Measurements from ENCODE around the gene ZFAND3.
"Not testable (repeated sequence)": the region's sequence is repeated elsewhere in the genome, so short reads cannot be mapped to it uniquely, and the experiment has no call there.

ZFAND3 gene

DNA sequence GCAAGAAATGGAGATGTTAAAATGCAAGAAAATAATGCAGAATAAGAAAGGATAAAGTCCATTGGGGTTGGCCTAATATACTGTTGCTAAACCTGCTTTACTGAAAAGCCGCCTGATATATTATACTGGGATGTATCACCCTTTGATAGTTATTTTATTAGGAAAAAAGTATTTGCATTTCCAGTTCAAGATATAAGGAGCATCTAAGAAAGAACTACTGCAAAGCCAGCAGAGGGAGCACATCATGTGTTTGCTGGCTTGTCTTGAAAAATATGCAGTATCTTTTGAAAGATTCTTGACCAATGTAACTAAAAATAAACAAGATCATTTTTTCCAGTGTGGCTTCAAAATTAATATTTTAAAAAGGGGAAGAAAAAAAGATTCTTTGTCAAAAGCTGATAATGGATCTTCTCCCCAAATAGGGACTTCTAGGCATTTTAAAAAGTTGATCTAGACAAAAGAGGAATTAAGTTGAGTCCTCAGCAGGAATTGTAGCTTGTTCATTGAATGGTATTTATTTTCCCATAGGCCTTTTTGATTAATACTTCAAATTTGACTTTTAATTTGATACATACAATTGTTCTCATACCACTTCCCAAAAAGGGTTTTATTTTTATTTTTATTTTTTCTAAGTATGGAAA is 214.9 kb downstream of the ZFAND3 start:
- DNase-seq (ENCODE audit: low read depth in 2 of 3, low spot score in 1 of 3), result no peak

DNA sequence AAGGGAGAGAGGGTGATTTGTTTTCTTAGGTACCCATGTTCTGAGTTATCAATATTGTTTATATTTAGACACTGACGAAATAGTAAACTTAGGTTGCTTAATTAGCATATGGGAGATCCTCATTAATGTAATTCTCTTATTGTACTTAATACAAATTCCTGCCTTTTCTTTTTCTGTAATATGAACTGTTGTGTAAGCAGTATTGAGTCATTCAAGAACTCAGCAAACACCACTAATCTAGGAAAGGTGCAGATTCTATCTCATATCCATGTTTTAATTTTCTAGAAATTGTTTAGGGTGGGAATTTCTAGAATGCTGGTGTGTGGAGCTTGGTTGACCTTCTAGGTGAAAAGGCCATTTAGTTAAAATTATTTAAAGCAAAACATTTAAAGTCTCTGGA is 216.0 kb downstream of the ZFAND3 start:
- no peak for DNase-seq (ENCODE audit: low read depth in 2 of 3, low spot score in 1 of 3)

DNA sequence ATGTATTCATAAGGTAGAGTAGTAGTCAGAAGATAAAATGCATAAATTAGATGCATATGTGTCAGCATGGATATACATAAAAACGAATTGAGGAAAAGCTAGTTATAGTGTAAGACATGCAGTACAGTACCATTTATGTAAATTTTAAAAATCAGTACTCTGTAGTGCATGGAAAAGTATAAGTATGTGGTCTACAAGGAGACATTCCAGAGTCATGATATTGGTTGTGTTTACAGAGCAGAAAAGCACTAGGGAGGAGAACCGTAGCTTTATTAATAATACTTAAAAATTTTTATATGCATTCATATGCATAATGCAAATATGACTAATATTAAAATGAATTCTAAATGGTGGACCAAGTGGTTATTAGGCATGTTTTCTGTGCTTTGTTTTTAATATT is 220.0 kb downstream of the ZFAND3 start:
- DNase-seq (ENCODE audit: low read depth in 2 of 3, low spot score in 1 of 3), result no peak

DNA sequence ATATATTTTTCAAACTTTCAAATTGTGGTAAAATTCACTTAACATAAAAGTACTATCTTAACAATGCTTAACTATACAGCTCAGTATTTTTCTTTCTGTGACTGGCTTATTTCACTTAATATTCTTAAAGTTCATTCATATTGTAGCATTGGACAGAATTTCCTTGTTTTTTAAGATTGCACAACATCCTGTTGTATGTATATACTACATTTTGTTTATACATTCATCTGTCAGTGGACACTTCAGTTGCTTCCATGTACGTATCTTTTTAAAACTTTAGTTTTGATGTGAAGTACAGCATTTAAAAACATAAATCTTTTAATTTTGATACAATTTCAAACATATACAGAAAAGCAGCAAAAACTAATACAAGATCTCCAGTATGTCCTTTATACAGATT is 220.7 kb downstream of the ZFAND3 start:
- no peak for DNase-seq (ENCODE audit: low read depth in 2 of 3, low spot score in 1 of 3)

DNA sequence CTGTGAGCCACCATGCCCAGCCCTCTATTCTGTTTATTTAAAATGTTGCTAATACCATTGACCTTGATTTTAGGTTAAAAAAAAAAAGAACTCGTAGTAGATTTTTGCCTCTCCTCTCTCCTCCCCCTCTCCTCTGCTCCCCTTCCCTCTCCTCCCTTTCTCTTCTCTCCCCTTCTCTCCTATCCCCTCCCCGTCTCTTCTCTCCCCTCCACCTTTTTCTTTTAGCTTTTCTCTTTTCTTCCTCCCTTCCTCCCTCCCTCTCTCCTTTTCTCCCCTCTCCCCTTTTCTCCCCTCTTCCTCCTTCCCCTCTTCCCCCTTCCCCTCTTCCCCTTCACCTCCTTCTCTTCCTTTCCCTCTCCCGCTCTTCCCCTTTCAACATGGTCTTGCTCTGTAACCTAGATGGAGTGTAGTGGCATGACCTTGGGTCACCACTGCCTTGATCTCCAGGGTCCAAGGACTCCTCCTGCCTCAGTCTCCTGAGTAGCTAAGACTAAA is 223.8 kb downstream of the ZFAND3 start:
- no peak for DNase-seq (ENCODE audit: low read depth in 2 of 3, low spot score in 1 of 3)

DNA sequence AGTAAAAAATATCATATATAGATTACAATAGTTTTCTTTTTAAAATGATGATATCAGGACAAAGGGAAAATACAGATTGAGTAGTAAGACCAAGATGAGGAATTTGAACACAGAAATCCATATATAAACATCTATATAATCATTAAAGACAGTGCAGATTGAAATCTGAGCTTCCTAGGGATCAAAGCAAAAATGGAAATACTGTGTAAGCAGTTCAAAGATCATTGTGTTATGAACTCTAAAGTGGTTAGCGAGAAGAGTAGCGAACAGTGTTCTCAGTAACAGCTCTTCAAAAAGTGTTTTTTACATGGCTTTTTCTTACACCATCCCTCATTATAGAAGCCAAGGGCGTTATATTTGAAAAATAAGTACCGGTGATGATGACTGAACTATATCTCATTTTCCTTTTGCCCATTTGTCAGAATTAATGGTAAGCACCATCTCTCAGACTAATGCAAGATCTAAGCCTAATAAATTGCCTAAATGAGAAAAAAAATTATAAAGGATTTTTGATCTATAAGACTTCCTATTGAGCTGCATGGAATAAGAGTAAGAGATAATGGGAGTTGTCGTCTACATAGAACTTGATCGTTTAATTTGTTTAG is 226.3 kb downstream of the ZFAND3 start:
- no peak for DNase-seq (ENCODE audit: low read depth in 2 of 3, low spot score in 1 of 3)

DNA sequence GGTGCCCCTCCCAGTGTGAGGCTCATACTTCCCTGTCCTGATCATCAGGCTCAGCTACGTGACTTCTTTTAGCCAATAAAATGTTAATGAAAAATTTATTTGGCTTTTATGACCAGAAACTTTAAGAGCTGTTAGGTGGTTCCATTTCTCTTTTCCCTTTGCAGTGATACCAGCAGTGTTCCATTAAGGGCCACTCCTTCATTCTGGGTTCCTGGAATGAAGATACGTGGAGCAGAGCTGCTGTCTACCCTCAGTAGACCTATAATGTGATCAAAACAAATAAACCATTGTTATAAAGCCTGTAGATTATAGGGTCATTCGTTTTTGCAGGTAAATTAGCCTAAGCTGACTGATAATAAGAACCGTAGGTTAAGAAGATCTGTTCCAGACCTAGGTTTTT is 228.0 kb downstream of the ZFAND3 start:
- DNase-seq (ENCODE audit: low read depth in 2 of 3, low spot score in 1 of 3), result no peak

DNA sequence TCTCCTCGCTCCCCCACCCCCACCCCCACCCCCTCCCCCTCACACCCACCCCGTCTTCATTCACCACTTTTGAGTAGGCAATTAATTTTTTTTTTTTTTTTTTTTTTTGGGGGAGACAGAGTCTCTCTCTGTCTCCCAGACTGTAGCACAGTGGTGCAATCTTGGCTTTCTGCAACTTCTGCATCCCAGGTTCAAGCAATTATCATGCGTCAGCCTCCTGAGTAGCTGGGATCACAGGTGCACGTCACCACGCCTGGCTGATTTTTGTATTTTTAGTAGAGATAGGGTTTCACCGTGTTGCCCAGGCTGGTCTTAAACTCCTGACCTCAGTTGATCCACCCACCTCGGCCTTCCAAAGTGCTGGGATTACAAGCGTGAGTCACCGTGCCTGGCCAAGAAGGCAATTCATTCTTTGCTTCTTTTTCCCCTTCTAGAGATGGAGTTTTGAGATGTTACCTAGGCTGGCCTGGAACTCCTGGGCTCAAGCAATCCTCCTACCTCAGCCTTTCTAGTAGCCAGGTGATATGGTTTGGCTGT is 230.4 kb downstream of the ZFAND3 start:
- not testable (repeated sequence) for DNase-seq (ENCODE audit: low read depth in 2 of 3, low spot score in 1 of 3)

DNA sequence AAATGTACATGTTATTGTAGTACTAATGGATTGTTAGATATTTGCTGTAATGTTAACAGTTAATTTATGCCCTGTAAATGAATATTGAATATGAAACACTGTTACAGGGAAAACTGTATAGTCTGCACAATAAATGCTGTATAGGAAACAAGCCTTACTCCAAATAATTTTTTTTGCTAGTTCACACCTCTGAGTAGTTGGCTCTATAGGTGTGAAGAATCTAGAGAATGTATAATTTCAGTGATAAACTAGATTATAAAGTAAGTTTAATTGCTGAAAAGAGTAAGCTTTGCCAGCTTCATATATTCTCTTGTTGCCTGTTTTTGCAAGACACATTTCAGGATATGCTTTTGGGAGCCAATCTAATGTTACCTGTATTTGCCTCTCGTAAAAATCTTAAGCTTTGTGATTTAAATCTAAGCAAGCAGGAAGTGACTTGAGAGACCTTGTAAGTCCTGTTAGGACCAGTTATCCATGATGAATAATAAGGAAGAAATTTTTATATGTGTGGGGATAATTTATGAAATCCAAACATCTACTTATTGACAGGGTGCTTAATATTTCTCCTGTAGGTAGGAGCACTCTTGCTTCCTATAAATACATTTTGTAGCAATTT is 232.4 kb downstream of the ZFAND3 start:
- DNase-seq (ENCODE audit: low read depth in 2 of 3, low spot score in 1 of 3), result no peak

DNA sequence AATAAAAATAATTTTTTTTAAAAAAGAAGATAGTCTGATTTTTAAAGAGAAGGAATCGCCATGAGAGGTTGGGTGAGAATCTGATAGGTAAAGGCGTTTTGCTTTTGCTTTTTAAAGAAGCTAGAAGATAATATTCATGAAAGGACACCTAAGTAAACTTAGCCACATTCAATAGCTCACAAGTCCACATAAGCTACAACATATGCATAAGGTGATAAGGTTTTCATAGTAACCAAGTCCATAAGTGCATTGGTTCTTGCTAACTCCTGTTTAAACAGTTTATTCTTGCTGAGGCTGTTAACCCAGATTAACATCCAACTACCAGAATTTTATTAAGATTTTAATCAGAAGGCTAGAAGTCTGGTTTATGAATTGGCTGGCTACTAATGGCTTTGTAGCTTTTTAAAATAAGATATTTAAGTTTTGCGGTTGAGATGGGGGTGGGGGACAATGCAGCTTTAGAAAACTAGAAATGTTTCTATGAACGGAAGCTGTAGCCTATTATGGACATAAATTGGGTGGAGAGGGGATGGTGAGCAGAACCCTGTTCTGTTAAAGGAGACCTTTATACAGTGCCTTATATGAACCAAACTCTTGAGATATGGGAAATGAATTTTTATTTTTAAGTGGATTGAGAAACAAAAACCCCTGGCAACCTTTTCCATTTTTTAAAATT is 235.1 kb downstream of the ZFAND3 start:
- no peak for DNase-seq (ENCODE audit: low read depth in 2 of 3, low spot score in 1 of 3)

DNA sequence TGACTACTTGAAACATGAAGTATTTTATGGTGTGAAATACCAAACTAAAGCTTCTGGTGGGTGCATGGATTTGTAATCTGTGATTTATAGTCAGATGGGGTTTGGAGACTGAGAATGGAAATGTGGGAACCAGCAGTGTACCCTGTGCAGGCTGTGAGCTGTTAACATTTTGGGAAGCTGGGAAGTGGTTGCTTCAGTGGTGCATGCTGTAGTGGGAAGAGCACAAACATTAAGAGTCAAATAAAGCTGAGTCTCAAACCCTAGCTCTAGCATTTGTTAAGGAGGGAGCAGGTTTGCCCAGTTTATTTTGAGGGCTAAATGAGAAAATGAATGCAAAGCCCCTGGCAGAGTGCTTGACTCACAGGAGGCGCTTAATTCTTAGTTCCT is 235.7 kb downstream of the ZFAND3 start:
- no peak for DNase-seq (ENCODE audit: low read depth in 2 of 3, low spot score in 1 of 3)

DNA sequence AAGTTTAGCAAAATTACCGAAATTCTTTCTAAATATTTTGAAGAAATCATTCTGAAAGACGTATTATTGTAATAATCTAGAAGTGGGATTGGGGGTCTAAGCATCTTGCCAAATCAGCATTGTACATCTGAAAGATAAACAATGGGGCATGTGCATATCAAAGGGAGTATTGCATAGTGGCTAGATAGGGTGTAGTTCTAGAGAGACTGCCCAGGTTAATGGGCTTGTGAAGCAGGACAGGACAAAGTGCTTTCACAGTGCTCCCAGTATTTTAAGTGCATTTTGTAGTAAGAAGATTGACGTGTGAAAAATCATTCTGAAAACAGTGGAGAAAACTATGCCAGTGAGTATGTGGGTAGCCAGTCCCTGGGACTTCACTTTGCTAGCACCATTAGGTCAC is 236.8 kb downstream of the ZFAND3 start:
- DNase-seq (ENCODE audit: low read depth in 2 of 3, low spot score in 1 of 3), result no peak

DNA sequence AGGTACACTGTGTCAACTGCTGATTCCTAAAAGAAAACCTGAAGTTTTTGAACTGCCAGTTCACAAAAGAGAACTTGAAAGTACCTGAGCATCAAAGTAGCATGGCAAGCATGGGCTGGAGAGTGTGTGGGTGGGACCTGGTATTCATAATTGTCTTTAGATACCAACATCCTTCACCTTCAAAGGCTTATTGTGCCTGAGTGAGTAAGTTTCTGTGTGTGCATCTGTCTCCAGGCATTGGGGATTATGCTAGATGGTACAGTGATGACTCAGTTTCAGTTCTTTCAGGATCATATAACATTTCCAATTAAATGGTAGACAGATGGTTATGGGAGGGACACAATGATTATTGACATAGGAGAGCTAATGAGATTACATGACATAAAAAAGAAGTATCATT is 238.5 kb downstream of the ZFAND3 start:
- peak; percentile 56 to 63 (median 59) for DNase-seq (ENCODE audit: low read depth in 2 of 3, low spot score in 1 of 3)

DNA sequence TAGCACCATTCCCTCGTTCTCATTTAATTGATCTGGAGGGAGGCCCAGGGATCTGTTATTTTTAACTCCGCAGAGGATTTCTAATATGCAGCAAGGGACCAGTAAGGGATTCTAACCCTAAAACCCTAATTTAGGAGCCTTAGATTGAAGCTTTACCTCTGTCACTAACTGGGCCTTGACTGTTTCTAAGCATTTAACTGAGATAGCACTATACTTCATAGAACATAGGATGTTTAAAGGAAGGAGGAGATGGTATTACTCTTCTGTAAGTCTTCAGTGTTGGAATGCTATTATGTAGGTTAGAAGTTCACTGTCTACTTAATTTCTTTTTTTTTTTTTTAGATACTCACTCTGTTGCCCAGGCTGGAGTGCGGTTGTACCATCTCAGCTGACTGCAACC is 242.5 kb downstream of the ZFAND3 start:
- no peak for DNase-seq (ENCODE audit: low read depth in 2 of 3, low spot score in 1 of 3)

DNA sequence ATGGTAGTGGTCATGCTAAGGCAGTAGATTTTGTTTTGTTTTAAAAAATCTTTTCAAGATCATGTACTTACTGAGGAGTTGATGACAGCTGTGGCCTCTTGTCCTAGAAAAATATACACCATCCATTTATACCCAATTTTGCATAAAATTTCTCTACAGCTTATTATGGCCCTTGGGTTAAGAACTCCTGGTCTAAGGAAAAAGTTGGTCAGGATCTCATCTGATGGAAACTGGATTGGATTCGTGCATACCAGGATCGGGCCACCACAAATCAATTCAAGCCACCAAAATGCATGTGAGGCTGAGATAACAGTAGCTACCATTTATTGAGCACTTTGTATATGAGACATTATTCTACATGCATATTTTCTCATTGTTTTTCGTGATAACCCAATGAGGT is 244.4 kb downstream of the ZFAND3 start:
- no peak for DNase-seq (ENCODE audit: low read depth in 2 of 3, low spot score in 1 of 3)

DNA sequence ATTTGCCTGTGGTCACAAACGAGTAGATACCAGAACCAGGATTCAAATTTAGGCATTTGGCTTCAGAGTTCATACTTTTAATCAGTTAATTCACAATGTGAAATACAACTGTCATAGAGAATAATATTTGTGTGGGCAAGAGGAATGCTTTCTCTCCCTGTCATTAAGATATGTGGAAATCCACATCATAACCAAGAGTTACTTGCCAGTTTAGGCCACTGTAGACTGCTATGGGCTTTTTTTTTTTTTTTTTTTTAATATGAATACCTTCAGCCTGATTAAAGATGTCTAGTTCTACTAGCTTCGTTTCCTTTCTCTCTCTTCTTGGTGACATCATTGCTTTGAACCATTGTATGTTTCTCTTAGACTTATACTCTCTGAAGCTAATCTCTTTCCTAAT is 244.9 kb downstream of the ZFAND3 start:
- no peak for DNase-seq (ENCODE audit: low read depth in 2 of 3, low spot score in 1 of 3)

DNA sequence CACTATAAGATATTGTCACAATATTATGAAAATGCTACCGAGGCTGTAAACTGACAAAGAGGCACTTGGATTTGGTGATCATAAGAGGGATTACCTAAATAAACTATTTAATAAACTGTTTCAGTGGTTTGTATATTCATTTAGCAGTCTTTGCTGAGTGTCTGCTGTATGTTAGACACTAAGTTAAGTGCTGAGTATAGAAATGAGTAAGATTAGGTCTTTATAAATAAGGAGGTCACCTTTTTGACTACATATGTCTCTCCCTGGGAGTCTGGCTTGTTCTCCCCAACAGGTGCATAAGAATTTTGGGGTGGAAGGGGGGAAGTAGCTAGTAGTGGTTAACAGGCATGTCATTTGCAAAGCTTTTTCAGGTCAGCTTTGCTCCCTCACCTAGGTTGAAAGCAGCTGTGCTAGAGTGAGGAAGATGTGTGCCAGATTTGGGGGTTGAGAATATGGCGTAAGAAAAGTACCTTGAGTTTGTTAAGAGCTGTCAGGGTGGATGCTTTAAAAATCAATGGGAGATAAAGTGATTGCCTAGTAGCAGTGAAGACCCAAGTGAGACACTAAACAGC is 246.3 kb downstream of the ZFAND3 start:
- no peak for DNase-seq (ENCODE audit: low read depth in 2 of 3, low spot score in 1 of 3)

DNA sequence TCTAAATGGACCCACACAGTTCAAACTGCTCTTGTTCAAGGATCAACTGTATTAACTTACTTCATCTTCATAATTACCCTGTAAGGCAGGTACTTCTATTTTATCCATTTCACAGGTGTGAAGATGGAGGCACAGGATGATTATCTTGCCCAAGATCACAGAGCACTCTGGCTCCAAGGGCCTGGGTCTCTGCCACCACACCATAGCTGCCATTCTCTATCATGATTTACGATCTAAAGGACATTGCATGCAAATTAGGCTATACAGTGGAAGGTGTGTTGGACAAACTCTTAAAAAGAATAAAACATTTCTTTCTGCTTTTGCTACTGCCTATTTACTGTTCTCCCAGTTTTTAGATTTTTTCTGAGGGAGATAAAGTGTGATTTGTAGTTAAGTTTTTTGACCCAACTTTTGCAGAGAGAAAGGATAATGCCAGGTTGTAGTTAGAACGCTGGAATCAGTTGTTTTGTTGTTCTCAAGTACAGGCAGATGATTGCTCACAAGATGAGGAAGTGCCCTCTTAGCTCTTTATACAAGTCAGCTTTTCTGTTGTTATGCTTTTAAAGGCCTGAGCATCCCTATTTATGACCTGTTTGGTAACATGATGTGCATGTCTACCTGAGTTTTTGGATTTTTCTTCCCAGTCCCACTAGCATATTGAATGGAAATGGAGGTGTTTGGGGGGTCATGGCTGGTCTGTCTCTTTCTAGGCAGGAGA is 247.9 kb downstream of the ZFAND3 start:
- no peak for DNase-seq (ENCODE audit: low read depth in 2 of 3, low spot score in 1 of 3)

DNA sequence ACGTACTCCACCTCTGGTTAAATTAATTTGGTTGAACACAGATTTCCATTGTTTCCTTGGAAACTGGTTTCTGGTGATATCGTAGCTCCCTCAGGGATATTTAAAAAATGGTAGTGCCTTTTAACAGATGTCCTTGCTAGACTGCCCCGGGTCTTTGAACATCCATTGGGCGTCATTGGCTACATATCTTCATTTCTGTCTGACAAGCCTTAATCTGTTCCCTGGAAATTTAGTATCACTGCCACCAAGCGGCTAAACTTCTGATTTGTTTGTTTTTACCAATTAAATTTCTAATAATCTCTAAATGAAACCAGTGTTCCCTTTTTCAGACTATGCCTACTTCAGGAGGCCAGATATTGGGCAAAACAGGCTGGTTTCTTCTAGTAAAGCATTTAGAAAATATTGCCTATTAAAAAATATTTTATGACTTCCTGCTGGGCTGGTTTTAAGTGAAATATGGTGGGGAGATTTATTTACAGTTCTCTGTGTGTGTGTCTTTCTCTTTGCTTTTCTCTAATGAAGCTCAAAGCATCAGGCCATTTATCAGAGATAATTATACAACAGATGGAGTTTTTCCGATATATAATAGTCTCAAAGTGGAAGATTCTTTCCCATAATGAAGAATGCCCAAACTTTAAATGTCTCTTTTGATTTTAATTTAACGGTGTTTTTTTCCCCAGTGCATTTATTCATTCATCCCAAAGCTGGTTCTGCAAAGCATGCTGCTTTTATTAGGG is 249.5 kb downstream of the ZFAND3 start:
- DNase-seq (ENCODE audit: low read depth in 2 of 3, low spot score in 1 of 3), result no peak

DNA sequence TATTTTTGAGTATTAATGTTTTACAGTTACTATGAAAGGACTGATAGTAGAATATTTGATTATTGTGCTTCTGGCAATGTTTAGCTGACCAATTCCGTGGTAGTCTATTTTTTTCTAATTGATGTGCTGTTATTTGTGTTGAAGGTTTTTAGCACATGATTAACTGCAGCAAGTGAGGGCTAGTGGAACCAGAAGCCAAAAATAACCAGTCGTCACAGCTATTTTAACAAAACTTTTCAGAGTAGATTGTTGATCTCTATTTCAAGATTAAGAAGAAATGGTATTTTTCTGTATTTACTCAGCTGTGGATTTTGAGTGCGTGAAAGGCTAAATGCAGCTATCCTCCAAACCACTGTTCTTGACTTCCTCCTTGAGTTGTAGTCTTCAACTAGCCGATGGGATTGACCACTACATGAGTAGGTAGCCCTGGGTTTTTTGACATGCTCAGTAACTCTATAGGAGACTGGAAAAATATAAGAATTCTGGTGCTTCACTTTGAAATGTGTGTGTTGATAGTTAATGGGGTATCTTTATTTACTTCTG is 258.0 kb downstream of the ZFAND3 start:
- no peak for DNase-seq (ENCODE audit: low read depth in 2 of 3, low spot score in 1 of 3)
